Heart right ventricle (tissue), 16 donors: ENCODE measurements around the gene CRYM. TPM values are rescaled to one million over a fixed set of nuclear protein-coding genes. Genes with fewer than 3 reads are reported as not detected.
A peak's percentile ranks its signal among the peaks of the same experiment; 100 is the strongest.

Source experiments
- ATAC-seq, 8 donors: fragments of 200-7000 bp; cut with Tn5 transposase; one replicate each; pipeline ENCODE4 v1.9.1; 2020; ENCODE audit warnings: mild to moderate bottlenecking in 8 of 8, moderate library complexity in 8 of 8, moderate number of reproducible peaks in 1 of 8
- DNase-seq, 2 donors: peaks; one replicate each; pipeline ENCODE4 v3.0.0-alpha.2; 2020
- H3K27ac ChIP-seq, 10 donors: fragments of 200-600 bp; sonication (generic) in 2 of 10; one replicate each; pipeline versions ENCODE4 v1.5.0 to v1.8.0; 2020 to 2022; ENCODE audit warnings: mild to moderate bottlenecking in 3 of 10
- H3K27me3 ChIP-seq, 7 donors: fragments of 200-600 bp; one replicate each; pipeline ENCODE4 v1.8.0; 2021 to 2022; ENCODE audit warnings: mild to moderate bottlenecking in 2 of 7
- H3K36me3 ChIP-seq, 9 donors: fragments of 200-600 bp; sonication (generic) in 1 of 9; one replicate each; pipeline versions ENCODE4 v1.5.0 to v1.8.0; 2020 to 2022; ENCODE audit warnings: mild to moderate bottlenecking in 2 of 9
- H3K4me1 ChIP-seq, 9 donors: fragments of 200-600 bp; sonication (generic) in 1 of 9; one replicate each; pipeline versions ENCODE4 v1.5.0 to v1.8.0; 2020 to 2022; ENCODE audit warnings: mild to moderate bottlenecking in 4 of 9
- H3K4me3 ChIP-seq, 10 donors: fragments of 200-600 bp; sonication (generic) in 2 of 10; one replicate each; pipeline versions ENCODE4 v1.5.0 to v1.8.0; 2020 to 2022; ENCODE audit warnings: mild to moderate bottlenecking in 7 of 10, moderate library complexity in 2 of 10
- H3K9me3 ChIP-seq, 11 donors: fragments of 200-600 bp in 10 of 11; sonication (generic) in 2 of 11; one replicate each; pipeline versions ENCODE4 v1.5.0 to v1.8.0; 2013 to 2022; ENCODE audit warnings: mild to moderate bottlenecking in 2 of 11, control low read depth in 1 of 11, moderate library complexity in 1 of 11
- CTCF ChIP-seq, 9 donors: fragments of 200-600 bp; sonication (generic) in 2 of 9; IDR thresholded peaks; one replicate each; pipeline versions ENCODE4 v1.5.0 to v1.8.0; 2021 to 2022; ENCODE audit warnings: antibody characterized with exemption in 9 of 9, mild to moderate bottlenecking in 5 of 9, moderate library complexity in 1 of 9
- WGBS, 2 donors: extraction: QIAGEN DNeasy Blood & Tissue Kit; methylation state at CpG; one replicate each; pipeline ENCODE4 v1.1.7; 2013; ENCODE audit warnings: inconsistent platforms in 1 of 2; 5-methylcytosine and 5-hydroxymethylcytosine counted together
- intact Hi-C, 10 donors: fragments of 100-400 bp; cut with DNase I; formaldehyde crosslinking; loops; one replicate each; pipeline versions ENCODE4 v1.11.1 to v1.14.2; 2022
- polyA plus RNA-seq, 2 donors: library from polyadenylated mRNA; stranded (reverse); fragments of 200-250 nt; gene quantifications; one replicate each; pipeline ENCODE4 v1.2.3, GENCODE V29; 2013
- total RNA-seq, 10 donors: library from RNA; stranded (reverse); fragmentation: NEBNext Ultra II Directional in 3 of 10; extraction: Animal tissue kit (Norgen Biotek cat#: 25700) in 3 of 10; gene quantifications; one replicate each; pipeline versions ENCODE4 v1.2.1 to v1.2.4, GENCODE V29; 2021 to 2023
- donor health status: Arrhythmogenic right ventricular cardiomyopathy.
- donor health status: ischemic (EF 13 %, LVEDD 7.1; RV severe dilation, severe dysfunction).
- donor health status: healthy with polysubstance abuse.
- donor health status: DM: no; HTN: yes; CAD: no.
- donor health status: DM: no; HTN: no; CAD: no.
- donor health status: ischemic (EF 25% LVEDD 6.9; RV normal size, moderate dysfunction).
- donor health status: ischemic (EF 25% LVEDD 5.7; RV mildly dilated, moderate dysfunction).
- donor health status: healthy.
- donor health status: DM: yes; HTN: yes; CAD: no.
- donor health status: Ischemic cardiomyopathy.
- donor health status: ischemic (EF 35%, LVEDD 5.7; RV mildly dilated, moderate dysfunction).
- donor health status: nonischemic (EF 11% LVEDD 7.7; RV severe dilation, severe dysfunction).
- donor health status: DM: yes; HTN: yes; CAD: no.
- donor health status: PGD.
- donor health status: ischemic (EF 29% LVEDD 5.4; RV normal size, mild dysfunction).
- donor health status: nonischemic (EF 23%, LVEDD 6.1; RV moderate dilation, normal function).

CRYM gene
- total and polyA plus RNA-seq, 12 donors, result 31.9 to 265 (median 143) TPM

- DNase-seq, result peak in 1 of 2 donors; percentile 16
- peaks cover 0 to 22% (median 0%) of the 10 kb centered on the region in 9 donors for H3K36me3 ChIP-seq
- no peaks in the 10 kb centered on the region for H3K9me3 ChIP-seq
- no peak overlapping the region for H3K4me3 ChIP-seq
- 64 to 69% methylated on average over 9 of the region's 9 CpGs for WGBS, 2 donors
- H3K4me1 ChIP-seq, result peaks cover 12 to 50% (median 25%) of the 10 kb centered on the region in 9 donors
- H3K27me3 ChIP-seq, result no peaks in the 10 kb centered on the region
- TF ChIP-seq CTCF (IDR thresholded peaks at IDR 0.05), result no peak
- intact Hi-C loops, result no loop called here
- peak overlapping the region in 6 of 10 donors; percentile 15 to 61 (median 56) for H3K27ac ChIP-seq
- ATAC-seq, result peak in 2 of 8 donors; percentile 23 to 60
These were observed 17.0 kb downstream of the CRYM start for GRCh38 chr16:21260870-21261791.

DNA sequence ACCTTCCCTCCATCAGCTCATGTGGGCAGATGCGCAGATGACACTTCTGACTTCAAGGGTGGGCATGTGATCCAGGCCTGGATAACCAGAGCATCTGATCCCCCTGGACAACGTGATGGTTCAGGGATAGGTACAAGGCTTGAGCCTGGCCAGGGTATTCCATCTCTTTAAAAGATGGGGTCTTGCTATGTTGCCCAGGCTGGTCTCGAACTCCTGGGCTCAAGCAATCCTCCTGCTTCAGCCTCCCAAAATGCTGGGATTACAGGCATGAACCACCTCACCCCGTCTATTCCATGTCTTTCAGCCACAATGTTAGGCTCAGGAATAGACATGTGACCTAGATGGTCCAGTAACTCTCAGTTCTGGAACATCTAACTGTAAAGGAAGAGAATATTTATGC is 20.8 kb downstream of the CRYM start:
- H3K27me3 ChIP-seq, result no peaks in the 10 kb centered on the region
- no peak for ATAC-seq
- no peak overlapping the region for H3K27ac ChIP-seq
- WGBS, 2 donors, result 81 to 84% methylated on average over 4 of the region's 4 CpGs
- peaks cover 0 to 22% (median 0%) of the 10 kb centered on the region in 9 donors for H3K36me3 ChIP-seq
- intact Hi-C loops, result no loop called here
- no peak for DNase-seq
- no peak for TF ChIP-seq CTCF (IDR thresholded peaks at IDR 0.05)
- H3K9me3 ChIP-seq, result no peaks in the 10 kb centered on the region
- H3K4me1 ChIP-seq, result peaks cover 0 to 15% (median 7%) of the 10 kb centered on the region in 9 donors
- no peak overlapping the region for H3K4me3 ChIP-seq

DNA sequence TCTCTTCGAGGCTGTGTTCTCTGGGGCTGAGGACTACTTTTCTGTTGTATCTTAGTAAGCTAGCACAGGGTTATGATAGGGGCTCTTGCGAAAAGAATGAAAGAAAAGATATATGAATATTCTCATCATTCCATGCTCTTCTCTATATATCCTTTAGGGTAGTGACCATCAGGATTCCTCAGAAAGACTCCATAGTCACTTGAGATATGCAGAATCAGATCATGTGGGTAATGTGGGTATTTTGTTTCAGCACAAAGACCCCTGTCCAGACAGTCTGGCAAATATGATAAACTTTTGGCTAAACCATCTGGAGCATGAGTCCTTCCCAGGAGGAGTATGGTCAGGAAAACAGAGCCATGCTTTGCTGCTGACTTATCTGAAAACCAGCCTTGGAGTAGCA is 21.5 kb downstream of the CRYM start:
- intact Hi-C loops, result no loop called here
- peaks cover 0 to 8% (median 1%) of the 10 kb centered on the region in 9 donors for H3K4me1 ChIP-seq
- H3K4me3 ChIP-seq, result no peak overlapping the region
- 87% methylated on average over 2 of the region's 2 CpGs for WGBS, 2 donors
- DNase-seq (no peak), ATAC-seq (no peak)
- no peaks in the 10 kb centered on the region for H3K9me3 ChIP-seq
- H3K36me3 ChIP-seq, result peaks cover 0 to 22% (median 0%) of the 10 kb centered on the region in 9 donors
- no peak for TF ChIP-seq CTCF (IDR thresholded peaks at IDR 0.05)
- no peaks in the 10 kb centered on the region for H3K27me3 ChIP-seq
- no peak overlapping the region for H3K27ac ChIP-seq

DNA sequence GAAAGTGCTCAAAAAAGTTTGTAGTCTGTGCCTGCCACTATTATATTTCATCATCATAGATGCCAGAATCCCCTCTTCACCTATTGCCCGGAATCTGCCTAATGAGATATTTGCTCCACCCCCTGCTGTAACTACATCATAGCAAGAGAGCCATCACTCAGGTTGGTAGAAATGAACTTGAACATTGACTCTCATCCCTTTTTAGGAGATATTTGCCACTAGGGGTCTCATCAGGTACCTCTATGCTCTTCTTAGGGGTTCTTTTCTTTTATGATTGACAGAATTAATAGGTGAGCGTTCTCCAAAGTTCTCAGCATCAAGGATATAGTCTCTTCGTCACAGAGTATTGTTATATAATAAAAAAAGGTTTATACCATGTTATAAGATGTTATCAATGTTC is 24.6 kb downstream of the CRYM start:
- Histone ChIP-seq H3K27me3 (peaks cover 0 to 9% (median 0%) of the 10 kb centered on the region in 7 donors), H3K27ac (no peak overlapping the region), H3K36me3 (peaks cover 0 to 6% (median 0%) of the 10 kb centered on the region in 9 donors), H3K4me1 (no peaks in the 10 kb centered on the region), H3K9me3 (no peaks in the 10 kb centered on the region), H3K4me3 (no peak overlapping the region)
- intact Hi-C loops, result no loop called here
- WGBS, 2 donors, result 81 to 86% methylated on average over 3 of the region's 3 CpGs
- ATAC-seq (no peak), DNase-seq (no peak)
- TF ChIP-seq CTCF (IDR thresholded peaks at IDR 0.05), result no peak
